Measurements from ENCODE around the gene CLEC18A.

The CLEC18A gene

DNA sequence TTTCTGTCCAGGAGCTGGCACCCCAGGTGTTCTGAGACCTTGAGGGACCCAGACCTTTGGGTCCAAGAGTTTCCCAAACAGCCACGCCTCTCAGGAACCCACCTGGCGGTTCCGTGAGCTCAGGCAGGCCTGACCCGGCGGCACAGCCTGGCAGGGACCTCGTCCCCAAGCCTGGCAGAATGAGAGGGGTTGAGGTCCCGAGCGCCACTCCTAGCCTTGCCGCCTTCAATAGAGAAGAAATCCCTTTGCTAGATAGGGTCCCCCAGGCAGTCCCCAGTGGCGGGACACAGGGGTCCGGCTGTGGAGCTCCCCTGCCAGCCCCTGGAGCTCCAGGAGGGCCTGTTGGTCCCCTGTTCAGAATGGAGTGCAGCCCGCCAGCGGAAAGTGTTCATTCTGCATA is 10.5 kb upstream of the CLEC18A start:
- H3K36me3 ChIP-seq (ENCODE audit: control insufficient read depth, low read length): peaks cover 22% of the 10 kb centered on the region
- no peaks in the 10 kb centered on the region for H3F3A ChIP-seq (ENCODE audit: control insufficient read depth, insufficient read depth)
- H3K9me2 ChIP-seq (replicated peaks; ENCODE audit: control insufficient read depth, low read length): no peaks in the 10 kb centered on the region
- no peaks in the 10 kb centered on the region for H3K4me1 ChIP-seq (ENCODE audit: control insufficient read depth, low read length)
- TF ChIP-seq EZH2phosphoT487 (IDR thresholded peaks at IDR 0.05; ENCODE audit: borderline replicate concordance, low read length): no peak
- TF ChIP-seq, protein P1, sequence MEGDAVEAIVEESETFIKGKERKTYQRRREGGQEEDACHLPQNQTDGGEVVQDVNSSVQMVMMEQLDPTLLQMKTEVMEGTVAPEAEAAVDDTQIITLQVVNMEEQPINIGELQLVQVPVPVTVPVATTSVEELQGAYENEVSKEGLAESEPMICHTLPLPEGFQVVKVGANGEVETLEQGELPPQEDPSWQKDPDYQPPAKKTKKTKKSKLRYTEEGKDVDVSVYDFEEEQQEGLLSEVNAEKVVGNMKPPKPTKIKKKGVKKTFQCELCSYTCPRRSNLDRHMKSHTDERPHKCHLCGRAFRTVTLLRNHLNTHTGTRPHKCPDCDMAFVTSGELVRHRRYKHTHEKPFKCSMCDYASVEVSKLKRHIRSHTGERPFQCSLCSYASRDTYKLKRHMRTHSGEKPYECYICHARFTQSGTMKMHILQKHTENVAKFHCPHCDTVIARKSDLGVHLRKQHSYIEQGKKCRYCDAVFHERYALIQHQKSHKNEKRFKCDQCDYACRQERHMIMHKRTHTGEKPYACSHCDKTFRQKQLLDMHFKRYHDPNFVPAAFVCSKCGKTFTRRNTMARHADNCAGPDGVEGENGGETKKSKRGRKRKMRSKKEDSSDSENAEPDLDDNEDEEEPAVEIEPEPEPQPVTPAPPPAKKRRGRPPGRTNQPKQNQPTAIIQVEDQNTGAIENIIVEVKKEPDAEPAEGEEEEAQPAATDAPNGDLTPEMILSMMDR (IDR thresholded peaks at IDR 0.05; ENCODE audit: low read depth, low read length, poor library complexity, severe bottlenecking): no peak
- no peak overlapping the region for H3K4me2 ChIP-seq (ENCODE audit: low read length)
- H3K27me3 ChIP-seq (ENCODE audit: control insufficient read depth, low read length): no peaks in the 10 kb centered on the region
- no peaks in the 10 kb centered on the region for H3K9me3 ChIP-seq (ENCODE audit: control insufficient read depth, insufficient read depth, low read length)
- H3K27ac ChIP-seq (ENCODE audit: low read depth, low read length): no peak overlapping the region
- H3K79me2 ChIP-seq (ENCODE audit: control insufficient read depth, low read length): no peaks in the 10 kb centered on the region
- no peaks in the 10 kb centered on the region for H4K20me1 ChIP-seq (ENCODE audit: control insufficient read depth, insufficient read depth, low read depth, low read length)
- no peak overlapping the region for H3K4me3 ChIP-seq (ENCODE audit: low read length)

DNA sequence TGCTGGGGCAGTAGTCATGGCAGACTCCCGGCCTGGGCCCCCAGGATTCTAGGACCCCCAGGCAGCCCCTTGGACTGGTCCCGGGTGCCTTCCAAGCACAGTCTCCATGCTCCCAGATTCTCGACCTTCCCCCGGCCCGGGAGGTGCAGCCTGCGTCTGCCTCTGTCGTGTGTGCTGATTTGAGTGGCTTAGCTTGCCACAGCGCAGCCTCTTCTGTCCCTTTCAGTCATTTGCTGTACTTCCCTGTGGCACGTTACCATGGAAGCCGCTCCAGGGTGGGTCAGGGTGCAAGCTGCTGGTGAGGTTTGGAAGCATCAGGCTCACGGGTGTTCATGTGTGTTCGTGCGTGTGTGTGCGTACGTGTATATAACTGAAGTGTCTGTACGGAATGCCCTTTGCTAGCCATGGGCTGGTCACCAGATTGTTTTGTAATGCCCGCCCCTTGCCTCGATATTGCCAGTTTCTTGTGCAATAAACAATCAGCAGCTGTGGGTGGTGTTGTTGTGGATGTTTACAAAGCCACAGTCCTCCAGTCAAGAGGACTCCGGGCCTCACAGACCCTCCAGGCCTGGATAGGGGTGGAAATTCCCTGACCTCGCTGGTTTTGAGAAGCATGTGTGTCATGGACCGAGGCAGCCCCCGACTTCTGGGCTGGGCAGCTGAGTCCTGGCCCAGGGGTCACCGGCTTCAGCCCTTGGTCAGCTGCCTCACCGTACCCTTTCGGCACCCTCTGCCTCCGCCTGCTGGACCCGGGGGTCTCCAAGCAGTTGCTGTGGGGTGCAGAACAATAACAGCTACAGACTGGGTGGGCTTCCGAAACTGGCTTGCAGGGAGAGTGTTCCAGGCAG is 9.7 kb upstream of the CLEC18A start:
- Histone ChIP-seq H3K27ac (ENCODE audit: low read depth, low read length) (no peak overlapping the region), H3K36me3 (ENCODE audit: control insufficient read depth, low read length) (peaks cover 22% of the 10 kb centered on the region), H3K4me3 (ENCODE audit: low read length) (no peak overlapping the region)

DNA sequence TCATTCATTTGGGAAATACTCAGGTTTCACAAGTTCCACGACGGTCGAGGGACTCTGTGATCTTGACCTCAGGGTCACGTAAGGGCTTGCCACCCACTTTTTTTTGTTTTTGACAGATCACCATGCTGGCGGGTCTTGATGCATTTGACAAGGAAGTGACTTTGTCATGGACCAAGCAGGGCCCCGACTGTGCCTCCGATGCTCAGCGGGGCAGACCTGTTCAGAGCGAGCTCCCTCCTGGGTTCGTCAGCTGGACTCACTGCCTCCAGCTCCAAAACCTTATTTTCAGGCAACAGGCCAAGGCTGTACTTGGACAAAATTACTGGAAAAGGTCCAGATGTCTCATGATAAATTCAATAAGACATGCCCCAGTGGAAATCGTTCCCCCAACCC is 9.0 kb upstream of the CLEC18A start:
- H3K36me3 ChIP-seq (ENCODE audit: control insufficient read depth, low read length): peaks cover 19% of the 10 kb centered on the region
- no peaks in the 10 kb centered on the region for H4K20me1 ChIP-seq (ENCODE audit: control insufficient read depth, insufficient read depth, low read depth, low read length)
- no peaks in the 10 kb centered on the region for H3K9me2 ChIP-seq (replicated peaks; ENCODE audit: control insufficient read depth, low read length)
- TF ChIP-seq, protein P1 (IDR thresholded peaks at IDR 0.05; ENCODE audit: low read depth, low read length, poor library complexity, severe bottlenecking): no peak
- TF ChIP-seq EZH2phosphoT487 (IDR thresholded peaks at IDR 0.05; ENCODE audit: borderline replicate concordance, low read length): no peak
- no peaks in the 10 kb centered on the region for H3F3A ChIP-seq (ENCODE audit: control insufficient read depth, insufficient read depth)
- H3K4me3 ChIP-seq (ENCODE audit: low read length): no peak overlapping the region
- H3K27me3 ChIP-seq (ENCODE audit: control insufficient read depth, low read length): no peaks in the 10 kb centered on the region
- no peak overlapping the region for H3K27ac ChIP-seq (ENCODE audit: low read depth, low read length)
- H3K4me2 ChIP-seq (ENCODE audit: low read length): no peak overlapping the region
- H3K9me3 ChIP-seq (ENCODE audit: control insufficient read depth, insufficient read depth, low read length): no peaks in the 10 kb centered on the region
- H3K4me1 ChIP-seq (ENCODE audit: control insufficient read depth, low read length): no peaks in the 10 kb centered on the region
- no peaks in the 10 kb centered on the region for H3K79me2 ChIP-seq (ENCODE audit: control insufficient read depth, low read length)

More for the DNA sequence above, 9.7 kb upstream of the CLEC18A start:
- H3K9me3 ChIP-seq (ENCODE audit: control insufficient read depth, insufficient read depth, low read length): no peaks in the 10 kb centered on the region
- H3K4me2 ChIP-seq (ENCODE audit: low read length): no peak overlapping the region
- no peaks in the 10 kb centered on the region for H4K20me1 ChIP-seq (ENCODE audit: control insufficient read depth, insufficient read depth, low read depth, low read length)
- TF ChIP-seq, protein P1 (IDR thresholded peaks at IDR 0.05; ENCODE audit: low read depth, low read length, poor library complexity, severe bottlenecking): no peak
- TF ChIP-seq EZH2phosphoT487 (IDR thresholded peaks at IDR 0.05; ENCODE audit: borderline replicate concordance, low read length): no peak
- no peaks in the 10 kb centered on the region for H3F3A ChIP-seq (ENCODE audit: control insufficient read depth, insufficient read depth)
- no peaks in the 10 kb centered on the region for H3K4me1 ChIP-seq (ENCODE audit: control insufficient read depth, low read length)
- H3K79me2 ChIP-seq (ENCODE audit: control insufficient read depth, low read length): no peaks in the 10 kb centered on the region
- H3K27me3 ChIP-seq (ENCODE audit: control insufficient read depth, low read length): no peaks in the 10 kb centered on the region
- H3K9me2 ChIP-seq (replicated peaks; ENCODE audit: control insufficient read depth, low read length): no peaks in the 10 kb centered on the region

Measured in DOHH2 (cell line).